HG03558 (cell line): ENCODE measurements around the gene ESR2.
"Not testable (repeated sequence)": the region's sequence is repeated elsewhere in the genome, so short reads cannot be mapped to it uniquely, and the experiment has no call there.

ENCODE experiments used
- ATAC-seq: cut with Tn5 transposase; IDR thresholded peaks from one replicate; pipeline ENCODE4 v1.9.1; 2021; ENCODE audit warnings: moderate number of reproducible peaks; ENCODE audit not compliant: unreplicated experiment; ENCODE audit errors: extremely low read depth

ESR2 gene

DNA sequence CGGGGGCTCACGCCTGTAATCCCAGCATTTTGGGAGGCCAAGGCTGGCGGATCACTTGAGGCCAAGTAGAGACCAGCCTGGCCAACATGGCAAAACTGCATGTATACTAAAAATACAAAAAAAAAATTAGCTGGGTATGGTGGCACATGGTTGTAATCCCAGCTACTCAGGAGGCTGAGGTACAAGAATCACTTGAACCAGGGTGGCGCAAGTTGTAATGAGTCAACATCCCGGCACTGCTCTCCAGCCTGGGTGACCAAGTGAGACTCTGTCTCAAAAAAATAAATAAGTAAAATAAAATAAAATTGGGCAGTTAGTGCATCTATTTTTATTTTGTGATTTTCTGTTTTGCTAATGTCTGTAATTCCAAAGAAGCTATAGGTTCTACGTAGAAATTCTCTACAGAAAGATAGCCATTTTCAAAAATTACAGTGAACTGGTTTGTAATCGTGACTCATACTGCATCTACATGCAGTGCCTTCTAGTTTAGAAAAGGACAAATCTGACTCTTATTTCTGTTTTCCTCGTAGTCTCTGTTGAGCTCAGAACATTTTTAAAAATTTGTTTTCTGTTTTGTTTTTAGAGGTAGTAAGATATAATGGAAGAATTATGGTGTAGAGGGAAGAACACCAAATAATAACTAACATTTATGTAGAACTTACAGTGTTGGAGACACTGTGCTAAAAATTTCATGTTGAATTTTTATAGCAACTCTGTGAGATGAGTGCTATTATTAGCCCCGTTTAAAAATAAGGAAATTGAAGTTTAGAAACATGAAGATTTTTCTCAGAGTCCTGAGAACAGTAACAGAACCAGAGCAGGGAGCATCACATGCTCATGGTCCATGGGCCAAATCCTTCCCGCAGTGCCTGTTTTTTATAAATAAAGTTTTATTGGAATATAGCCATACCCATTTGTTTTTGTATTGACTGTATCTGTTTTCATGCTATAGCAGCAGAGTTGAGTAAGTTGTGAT is 240.2 kb downstream of the ESR2 start:
- no peak for ATAC-seq

DNA sequence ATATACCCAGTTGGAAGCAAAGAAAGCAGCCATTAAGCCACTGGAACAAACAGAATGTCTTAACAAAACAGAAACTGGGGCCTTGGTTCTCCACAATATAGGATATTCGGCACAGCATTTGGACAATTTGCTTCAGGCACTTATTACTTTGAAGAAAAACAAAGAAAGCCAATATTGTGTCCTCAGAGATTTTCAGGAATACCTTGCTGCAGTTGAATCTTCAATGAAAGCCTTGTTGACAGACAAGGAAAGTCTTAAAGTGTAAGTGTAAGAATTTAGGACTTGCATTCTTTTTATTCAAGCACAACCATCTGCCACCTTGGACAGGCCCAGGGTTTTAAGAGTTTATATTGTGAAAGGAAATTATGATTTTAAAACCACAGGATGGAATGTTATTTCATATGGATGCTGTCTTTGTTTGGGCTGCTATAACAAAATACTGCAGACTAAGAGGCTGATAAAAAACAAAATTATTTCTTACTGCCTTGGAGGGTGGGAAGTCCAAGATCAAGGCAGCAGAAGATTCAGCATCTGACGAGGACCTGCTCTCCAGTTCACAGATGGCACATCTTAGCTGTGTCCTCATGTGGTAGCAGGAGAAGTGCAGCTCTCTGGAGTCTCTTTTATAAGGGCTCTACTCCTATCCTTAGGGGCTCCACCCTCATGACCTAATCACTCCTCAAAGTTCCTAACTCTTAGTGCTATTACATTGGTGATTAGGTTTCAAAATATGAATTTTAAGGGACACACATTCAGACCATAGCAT is 244.4 kb downstream of the ESR2 start:
- no peak for ATAC-seq

DNA sequence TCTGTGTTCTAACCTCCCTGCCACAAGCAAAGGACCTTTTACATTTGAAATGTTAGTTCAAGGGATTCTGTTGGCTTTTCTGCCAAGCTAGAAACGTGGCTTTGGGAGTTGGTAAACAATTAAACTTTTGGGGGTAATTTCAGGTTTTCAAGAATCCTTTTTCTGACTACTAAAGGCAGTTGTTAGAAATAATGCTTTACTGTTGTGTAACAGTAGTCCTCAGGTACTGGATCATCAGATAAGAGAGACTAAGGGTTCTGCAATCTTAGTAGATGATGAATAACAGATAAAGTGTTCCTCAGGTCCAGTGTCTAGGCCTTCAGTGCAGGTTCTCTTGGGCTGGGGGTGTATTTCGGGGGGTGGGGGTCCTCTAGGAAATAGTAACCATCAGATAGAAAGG is 249.1 kb downstream of the ESR2 start:
- ATAC-seq, result no peak

DNA sequence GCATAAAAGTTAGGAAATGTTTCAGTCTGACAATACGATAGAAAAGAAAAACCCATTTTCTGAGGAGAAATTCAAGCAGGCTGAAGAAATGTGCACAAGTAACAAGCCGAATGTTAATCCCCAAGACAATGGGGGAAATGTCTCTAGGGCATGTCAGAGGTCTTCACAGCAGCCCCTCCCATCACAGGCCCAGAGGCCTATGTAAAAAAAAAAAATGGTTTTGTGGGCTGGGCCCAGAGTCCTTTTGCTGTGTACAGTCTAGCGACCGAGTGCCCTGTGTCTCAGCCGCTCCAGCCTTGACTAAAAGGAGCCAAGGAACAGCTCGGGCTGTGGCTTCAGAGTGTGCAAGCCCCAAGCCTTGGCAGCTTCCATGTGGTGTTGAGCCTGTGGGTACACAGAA is 250.9 kb downstream of the ESR2 start:
- ATAC-seq, result not testable (repeated sequence)

DNA sequence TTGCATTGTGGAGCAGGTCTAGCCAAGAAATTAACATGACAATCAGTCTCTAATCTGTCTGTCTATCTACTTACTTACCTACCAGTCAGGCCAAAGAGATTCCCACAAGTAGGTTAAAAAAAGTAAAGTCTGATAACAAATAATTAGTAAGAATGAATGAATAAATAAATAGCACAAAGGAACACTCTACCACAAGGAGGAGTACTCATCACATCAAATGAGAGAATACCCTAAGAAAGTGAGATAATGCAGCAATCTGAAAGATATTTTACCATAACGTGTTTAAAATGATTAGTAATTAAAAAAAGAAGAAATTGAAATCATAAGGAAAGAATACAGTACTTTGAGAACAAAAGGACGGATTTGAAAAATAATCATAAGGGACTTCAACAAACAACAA is 254.1 kb downstream of the ESR2 start:
- ATAC-seq, result no peak

DNA sequence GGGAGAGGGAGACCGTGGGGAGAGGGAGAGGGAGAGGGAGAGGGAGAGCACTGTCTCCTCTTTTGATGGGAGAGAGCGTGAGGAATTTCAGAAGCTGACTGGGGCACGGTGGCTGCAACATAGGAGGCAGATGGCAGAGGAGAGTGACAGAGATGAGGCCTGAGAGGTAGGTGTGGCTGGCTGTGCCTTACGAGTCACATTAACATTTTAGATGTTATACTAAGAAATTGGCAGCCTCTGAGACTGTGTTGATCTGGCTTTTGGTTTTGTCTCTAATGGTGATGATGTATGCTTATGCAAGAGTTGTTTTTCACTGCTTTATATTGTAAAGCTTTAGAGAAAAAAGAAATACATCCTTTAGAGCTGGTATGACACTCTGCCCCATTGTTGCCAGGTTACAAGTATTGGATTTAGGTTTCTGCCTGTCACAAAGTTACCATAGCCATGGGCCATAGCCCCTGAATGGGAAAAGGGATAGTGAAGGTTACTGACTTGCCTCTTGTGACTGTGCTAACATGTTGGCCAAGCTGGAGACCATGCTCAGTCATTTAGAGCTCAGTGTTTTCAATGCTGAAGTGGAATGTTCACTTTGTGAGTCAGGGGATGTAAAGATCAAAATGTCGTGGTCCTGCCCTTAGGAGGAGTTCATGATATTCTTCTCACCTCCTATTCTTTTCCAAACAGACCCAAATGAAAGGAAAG is 255.2 kb downstream of the ESR2 start:
- ATAC-seq, result no peak

DNA sequence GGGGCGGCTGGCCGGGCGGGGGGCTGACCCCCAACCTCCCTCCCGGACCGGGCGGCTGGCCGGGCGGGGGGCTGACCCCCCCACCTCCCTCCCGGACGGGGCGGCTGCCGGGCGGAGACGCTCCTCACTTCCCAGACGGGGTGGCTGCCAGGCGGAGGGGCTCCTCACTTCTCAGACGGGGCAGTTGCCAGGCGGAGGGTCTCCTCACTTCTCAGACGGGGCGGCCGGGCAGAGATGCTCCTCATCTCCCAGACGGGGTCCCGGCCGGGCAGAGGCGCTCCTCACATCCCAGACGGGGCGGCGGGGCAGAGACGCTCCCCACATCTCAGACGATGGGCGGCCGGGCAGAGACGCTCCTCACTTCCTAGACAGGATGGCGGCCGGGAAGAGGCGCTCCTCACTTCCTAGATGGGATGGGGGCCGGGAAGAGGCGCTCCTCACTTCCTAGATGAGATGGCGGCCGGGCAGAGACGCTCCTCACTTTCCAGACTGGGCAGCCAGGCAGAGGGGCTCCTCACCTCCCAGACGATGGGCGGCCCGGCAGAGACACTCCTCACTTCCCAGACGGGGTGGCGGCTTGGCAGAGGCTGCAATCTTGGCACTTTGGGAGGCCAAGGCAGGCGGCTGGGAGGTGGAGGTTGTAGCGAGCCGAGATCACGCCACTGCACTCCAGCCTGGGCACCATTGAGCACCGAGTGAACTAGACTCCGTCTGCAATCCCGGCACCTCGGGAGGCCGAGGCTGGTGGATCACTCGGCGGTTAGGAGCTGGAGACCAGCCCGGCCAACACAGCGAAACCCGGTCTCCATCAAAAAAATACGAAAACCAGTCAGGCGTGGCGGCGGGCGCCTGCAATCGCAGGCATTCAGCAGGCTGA is 256.1 kb downstream of the ESR2 start:
- not testable (repeated sequence) for ATAC-seq

DNA sequence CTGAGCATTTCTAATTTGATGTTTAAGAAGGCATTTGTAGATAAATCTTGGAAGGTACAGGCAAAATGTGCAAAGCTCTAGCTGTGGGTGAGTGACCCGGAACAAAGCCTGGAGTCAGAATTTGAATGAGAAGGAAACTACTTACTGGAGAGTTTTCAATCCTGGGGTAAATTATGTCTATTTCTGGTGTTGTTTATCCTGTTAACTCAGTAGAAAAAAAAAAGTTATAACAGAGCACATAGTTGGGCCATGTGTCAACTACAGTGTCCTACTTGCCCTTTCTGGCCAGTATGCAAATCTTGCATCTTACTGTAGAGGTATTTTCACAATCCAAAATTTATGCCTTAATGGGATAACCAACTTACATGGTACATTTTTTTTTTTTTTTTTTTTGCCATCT is 259.0 kb downstream of the ESR2 start:
- no peak for ATAC-seq
